Mononuclear cell (primary cell): Measurements from ENCODE around the gene NOL4L. TPM values are rescaled to one million over a fixed set of nuclear protein-coding genes. Genes with fewer than 3 reads are reported as not detected.

Experiments
- H3K27me3 ChIP-seq: 2 replicates; pipeline ENCODE4 v1.6.0; 2011; ENCODE audit warnings: low read length, control low read depth; ENCODE audit not compliant: insufficient read depth
- H3K4me1 ChIP-seq: 2 replicates; pipeline ENCODE4 v1.5.1; 2011; ENCODE audit warnings: mild to moderate bottlenecking, low read length, control low read depth; ENCODE audit not compliant: insufficient read depth
- H3K4me3 ChIP-seq: 2 replicates; pipeline ENCODE4 v1.5.1; 2011; ENCODE audit warnings: mild to moderate bottlenecking, low read length, moderate library complexity
- H3K9me3 ChIP-seq: 2 replicates; pipeline ENCODE4 v1.5.1; 2011; ENCODE audit warnings: low read depth, mild to moderate bottlenecking, control low read depth, low read length
- total RNA-seq: library from RNA; depleted of rRNA; stranded (reverse); fragments of >200 nt; gene quantifications from one replicate; pipeline ENCODE4 v1.2.3, GENCODE V29; 2012

The NOL4L gene
- total RNA-seq, 1 donor: 26.2 TPM

- Histone ChIP-seq H3K4me1 (peaks cover 55% of the 10 kb centered on the region), H3K9me3 (no peaks in the 10 kb centered on the region), H3K27me3 (no peaks in the 10 kb centered on the region), H3K4me3 (no peak overlapping the region)
These were observed 68.3 kb downstream of the NOL4L start for GRCh38 chr20:32516583-32517517.

DNA sequence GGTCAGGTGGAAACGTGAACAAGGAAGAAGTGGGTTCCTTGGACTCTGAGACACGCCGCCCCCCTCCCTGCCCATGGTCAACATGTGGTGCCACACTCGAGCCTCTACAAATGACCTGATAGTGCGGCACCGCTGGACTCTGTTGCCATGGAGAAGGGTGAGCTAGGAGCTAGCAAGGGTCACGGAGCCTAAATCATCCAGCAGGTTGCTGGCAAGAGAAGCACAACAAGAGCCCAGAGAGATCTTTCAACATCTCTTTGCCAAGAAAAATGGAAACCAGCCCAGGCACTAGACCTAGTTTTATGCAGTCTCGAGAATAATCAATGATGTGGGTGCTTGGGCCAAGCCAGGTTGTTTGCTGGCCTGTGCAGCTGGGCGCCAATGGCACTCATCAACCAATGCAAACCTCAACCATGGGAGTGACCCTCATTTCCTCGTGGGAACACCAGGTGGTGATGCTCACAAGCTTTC is 69.5 kb downstream of the NOL4L start:
- Histone ChIP-seq H3K9me3 (no peaks in the 10 kb centered on the region), H3K4me3 (no peak overlapping the region), H3K27me3 (no peaks in the 10 kb centered on the region), H3K4me1 (peaks cover 60% of the 10 kb centered on the region)

GRCh38 chr20:32514760-32515159 is 70.4 kb downstream of the NOL4L start:
- Histone ChIP-seq H3K27me3 (no peaks in the 10 kb centered on the region), H3K4me1 (peaks cover 69% of the 10 kb centered on the region), H3K4me3 (no peak overlapping the region), H3K9me3 (no peaks in the 10 kb centered on the region)

GRCh38 chr20:32513031-32513866 is 71.9 kb downstream of the NOL4L start:
- H3K27me3 ChIP-seq: no peaks in the 10 kb centered on the region
- H3K4me3 ChIP-seq: no peak overlapping the region
- no peaks in the 10 kb centered on the region for H3K9me3 ChIP-seq
- peaks cover 84% of the 10 kb centered on the region for H3K4me1 ChIP-seq

DNA sequence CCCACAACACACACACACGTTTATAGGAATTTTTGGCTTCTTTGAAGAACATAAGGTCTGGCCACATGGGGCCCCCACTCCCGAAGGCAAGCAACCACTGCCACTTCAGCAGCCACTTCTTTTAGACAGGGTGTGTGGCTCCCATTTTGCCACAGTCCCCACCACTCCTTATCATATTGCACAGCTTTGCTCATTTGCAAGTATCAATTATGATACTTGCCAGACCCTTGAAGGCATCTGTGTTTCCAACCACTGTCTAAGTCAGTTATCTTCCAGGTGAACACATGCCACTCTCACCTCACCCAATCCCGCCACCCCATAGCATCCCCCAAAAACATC is 73.1 kb downstream of the NOL4L start:
- H3K4me1 ChIP-seq: peaks cover 93% of the 10 kb centered on the region
- H3K4me3 ChIP-seq: no peak overlapping the region
- no peaks in the 10 kb centered on the region for H3K9me3 ChIP-seq
- no peaks in the 10 kb centered on the region for H3K27me3 ChIP-seq

GRCh38 chr20:32511358-32512046 is 73.6 kb downstream of the NOL4L start:
- Histone ChIP-seq H3K9me3 (no peaks in the 10 kb centered on the region), H3K4me1 (peaks cover 93% of the 10 kb centered on the region), H3K4me3 (peak overlapping the region; percentile 1), H3K27me3 (no peaks in the 10 kb centered on the region)

GRCh38 chr20:32510601-32511357 is 74.4 kb downstream of the NOL4L start:
- H3K4me3 ChIP-seq: peak overlapping the region; percentile 9
- no peaks in the 10 kb centered on the region for H3K9me3 ChIP-seq
- H3K27me3 ChIP-seq: no peaks in the 10 kb centered on the region
- H3K4me1 ChIP-seq: peaks cover 96% of the 10 kb centered on the region

GRCh38 chr20:32510120-32510600 is 75.0 kb downstream of the NOL4L start:
- peak overlapping the region; percentile 9 for H3K4me3 ChIP-seq
- no peaks in the 10 kb centered on the region for H3K27me3 ChIP-seq
- no peaks in the 10 kb centered on the region for H3K9me3 ChIP-seq

DNA sequence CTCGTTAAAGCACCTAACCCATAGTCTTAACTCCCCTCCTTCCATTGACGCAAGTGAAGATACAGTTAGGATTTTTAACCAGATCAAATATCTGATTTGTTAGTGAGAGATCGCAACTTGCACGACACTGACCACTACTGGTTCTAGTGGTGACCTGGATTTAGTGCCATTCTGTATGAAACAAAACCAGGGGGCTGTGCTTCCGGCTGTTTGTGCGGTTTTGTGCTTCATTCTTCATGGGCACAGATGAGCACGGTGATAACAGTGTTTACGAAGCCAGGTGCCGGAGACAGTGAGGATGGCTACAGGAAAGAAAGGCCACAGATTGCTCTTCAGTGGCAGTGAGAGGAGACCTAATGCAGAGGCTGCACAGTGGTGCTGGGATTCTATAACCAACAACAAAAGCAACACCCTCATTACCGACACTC is 75.5 kb downstream of the NOL4L start:
- Histone ChIP-seq H3K9me3 (no peaks in the 10 kb centered on the region), H3K4me3 (no peak overlapping the region), H3K4me1 (peaks cover 96% of the 10 kb centered on the region), H3K27me3 (no peaks in the 10 kb centered on the region)

More at GRCh38 chr20:32510120-32510600, 75.0 kb downstream of the NOL4L start:
- peaks cover 96% of the 10 kb centered on the region for H3K4me1 ChIP-seq

- no peak overlapping the region for H3K4me3 ChIP-seq
- H3K9me3 ChIP-seq: no peaks in the 10 kb centered on the region
- H3K27me3 ChIP-seq: no peaks in the 10 kb centered on the region
- peaks cover 88% of the 10 kb centered on the region for H3K4me1 ChIP-seq
These were observed 76.4 kb downstream of the NOL4L start for GRCh38 chr20:32508775-32509119.

- H3K4me1 ChIP-seq: peaks cover 83% of the 10 kb centered on the region
- H3K9me3 ChIP-seq: no peaks in the 10 kb centered on the region
- no peaks in the 10 kb centered on the region for H3K27me3 ChIP-seq
- H3K4me3 ChIP-seq: no peak overlapping the region
These were observed 76.9 kb downstream of the NOL4L start for GRCh38 chr20:32507998-32508774.

DNA sequence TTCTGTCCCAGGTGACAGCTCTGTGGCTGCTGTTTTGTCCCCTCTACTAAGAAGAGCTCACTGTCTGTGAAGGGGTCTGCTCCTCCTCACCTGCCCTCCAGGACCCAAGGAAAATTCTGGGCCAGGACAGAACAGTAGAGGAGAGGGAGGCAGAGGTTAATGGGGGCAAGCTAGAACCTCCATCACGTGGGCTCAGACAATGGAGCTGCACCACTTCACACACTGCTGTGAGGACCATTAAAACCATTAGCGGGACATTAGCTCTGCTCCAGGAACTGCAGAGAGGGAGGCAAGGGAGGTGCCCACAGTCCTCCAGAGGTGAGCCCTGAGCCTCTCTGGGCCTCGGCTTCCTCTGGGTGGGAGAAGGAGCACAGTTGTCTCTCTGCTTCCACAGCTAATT is 78.4 kb downstream of the NOL4L start:
- Histone ChIP-seq H3K4me1 (peaks cover 72% of the 10 kb centered on the region), H3K9me3 (no peaks in the 10 kb centered on the region)

GRCh38 chr20:32505723-32506473 is 79.2 kb downstream of the NOL4L start:
- H3K4me3 ChIP-seq: no peak overlapping the region
- H3K4me1 ChIP-seq: peaks cover 64% of the 10 kb centered on the region
- H3K27me3 ChIP-seq: no peaks in the 10 kb centered on the region
- H3K9me3 ChIP-seq: no peaks in the 10 kb centered on the region

More for the DNA sequence above, 78.4 kb downstream of the NOL4L start:
- H3K4me3 ChIP-seq: no peak overlapping the region
- no peaks in the 10 kb centered on the region for H3K27me3 ChIP-seq
